Endothelial cell of umbilical vein (primary cell): ENCODE results near the gene C9. TPM values are rescaled to one million over a fixed set of nuclear protein-coding genes. Genes with fewer than 3 reads are reported as not detected.
"Not testable (repeated sequence)": the region's sequence is repeated elsewhere in the genome, so short reads cannot be mapped to it uniquely, and the experiment has no call there.

Experiments used
- BruUV-seq: library from RNA; stranded (reverse); fragments of 400-500 nt; replicated peaks from 2 replicates; lab custom pipeline; 2021; lab: Mats Ljungman, UMichigan
- CTCF ChIA-PET: fragments of 300-600, 350-600 bp; sonication (Branson Sonifier 250); formaldehyde crosslinking; loops from one replicate; lab custom pipeline; 2021; ENCODE audit warnings: antibody characterized with exemption, inconsistent platforms; lab: Charles Lee
- POLR2A ChIA-PET: fragments of 300-600, 350-600 bp; sonication (Branson Sonifier 250); formaldehyde crosslinking; loops from one replicate; lab custom pipeline; 2021; ENCODE audit warnings: antibody characterized with exemption, inconsistent platforms; lab: Charles Lee
- DNase-seq: peaks from one replicate; pipeline ENCODE4 v3.0.0-alpha.2; 2011; ENCODE audit warnings: low read depth, low spot score
- FAIRE-seq: peaks from 2 replicates; lab custom pipeline; 2011; peaks lifted over from hg19 to GRCh38; lab: Jason Lieb, UNC
- H2AFZ ChIP-seq: 2 replicates; pipeline ENCODE4 v1.6.0; 2012; ENCODE audit warnings: low read depth, low read length, control low read depth, inconsistent platforms
- H3K27ac ChIP-seq: 2 replicates; pipeline ENCODE4 v1.5.1; 2011; ENCODE audit warnings: low read depth, mild to moderate bottlenecking, control low read depth, low read length, moderate library complexity; ENCODE audit not compliant: insufficient read depth
- H3K27me3 ChIP-seq, 2 experiments: 2 replicates each; pipeline versions ENCODE4 v1.6.0 to v1.6.1; 2011; ENCODE audit warnings: low read length in 2 of 2, mixed read lengths in 1 of 2; ENCODE audit not compliant: control insufficient read depth in 2 of 2, insufficient read depth in 2 of 2
- H3K36me3 ChIP-seq, 2 experiments: 2 replicates in 1 of 2; 3 replicates in 1 of 2; pipeline ENCODE4 v1.5.1; 2011; ENCODE audit warnings: low read length in 2 of 2, mild to moderate bottlenecking in 1 of 2, moderate library complexity in 1 of 2; ENCODE audit not compliant: control insufficient read depth in 2 of 2, insufficient read depth in 2 of 2; ENCODE audit errors: extremely low read depth in 1 of 2
- H3K4me1 ChIP-seq: 3 replicates; pipeline ENCODE4 v1.5.1; 2011; ENCODE audit warnings: mild to moderate bottlenecking, low read length; ENCODE audit not compliant: control insufficient read depth, insufficient read depth; ENCODE audit errors: extremely low read depth
- H3K4me2 ChIP-seq: 2 replicates; pipeline ENCODE4 v1.6.1; 2011; ENCODE audit warnings: low read length, control low read depth, mixed read lengths; ENCODE audit not compliant: insufficient read depth
- H3K4me3 ChIP-seq, 3 experiments: fragments of 200-600 bp in 1 of 3; sonication (generic), shearing (Covaris generic) in 1 of 3; replicated peaks in 1 of 3; 2 replicates each; pipeline ENCODE4 v1.5.1; 2011 to 2016; ENCODE audit warnings: control low read depth in 3 of 3, low read length in 3 of 3, mild to moderate bottlenecking in 2 of 3, inconsistent platforms in 1 of 3, low read depth in 1 of 3, moderate library complexity in 1 of 3; ENCODE audit not compliant: insufficient read depth in 1 of 3
- H3K79me2 ChIP-seq: 2 replicates; pipeline ENCODE4 v1.6.0; 2012; ENCODE audit warnings: low read length, inconsistent platforms; ENCODE audit not compliant: control insufficient read depth, insufficient read depth
- H3K9ac ChIP-seq: replicated peaks from 2 replicates; pipeline ENCODE3; 2011; ENCODE audit warnings: low read length, control low read depth; ENCODE audit not compliant: insufficient read depth; ENCODE audit errors: extremely low read depth
- H3K9me1 ChIP-seq: replicated peaks from 3 replicates; pipeline ENCODE4 v1.6.0; 2011; ENCODE audit warnings: mild to moderate bottlenecking, low read length; ENCODE audit not compliant: control insufficient read depth, insufficient read depth; ENCODE audit errors: extremely low read depth
- H3K9me3 ChIP-seq: replicated peaks from 2 replicates; pipeline ENCODE4 v1.5.1; 2012; ENCODE audit warnings: low read length, inconsistent platforms; ENCODE audit not compliant: control insufficient read depth, insufficient read depth
- H4K20me1 ChIP-seq: replicated peaks from 2 replicates; pipeline ENCODE3; 2011; ENCODE audit warnings: mild to moderate bottlenecking, low read length; ENCODE audit not compliant: control insufficient read depth, insufficient read depth; ENCODE audit errors: extremely low read depth
- dilution Hi-C: fragments of 300-500 bp; cut with MboI; formaldehyde crosslinking; loops from one replicate; pipeline ENCODE4 v1.15.0; 2019; ENCODE audit warnings: low sequenced_read_pairs; ENCODE audit not compliant: extremely low pct_ligation_motif_present
- intact Hi-C: fragments of 100-400 bp; cut with micrococcal nuclease; formaldehyde crosslinking; loops from one replicate; pipeline ENCODE4 v1.10.0; 2022
- polyA plus RNA-seq, 4 experiments: library from polyadenylated mRNA; depleted of rRNA in 3 of 4; stranded (reverse) in 3 of 4; unstranded in 1 of 4; fragments of >200 nt; gene quantifications; 2 replicates each; pipeline versions ENCODE4 v1.2.1 to v1.2.3, GENCODE V29; 2011 to 2012; ENCODE audit warnings: missing spikeins in 1 of 4
- total RNA-seq: library from RNA; stranded (reverse); gene quantifications from 2 replicates; pipeline ENCODE4 v1.2.3, GENCODE V29; 2021

The C9 gene
- total and polyA plus RNA-seq, 2 donors (not counting 3 experiments of a cell fraction or from before 2014, with no cell fraction given): 0.33 TPM; not detected in 1

- peaks cover 22% of the 10 kb centered on the region for H4K20me1 ChIP-seq
- H3K9ac ChIP-seq, DNase-seq, H3K27me3 ChIP-seq, intact Hi-C loops, BruUV-seq, H2AFZ ChIP-seq, H3K4me3 ChIP-seq, H3K9me3 ChIP-seq, POLR2A ChIA-PET, FAIRE-seq, H3K27ac ChIP-seq, H3K9me1 ChIP-seq, H3K4me2 ChIP-seq: not testable (repeated sequence)
- dilution Hi-C loops: loop anchor here (25.0 kb wide), 1 partner anchor 134 kb away; no protein-coding TSS in a partner anchor
- H3K79me2 ChIP-seq: peaks cover 90% of the 10 kb centered on the region
- H3K4me1 ChIP-seq: peaks cover 16% of the 10 kb centered on the region
- peaks cover 12 to 13% of the 10 kb centered on the region in 2 experiments for H3K36me3 ChIP-seq
- CTCF ChIA-PET: interaction anchor here (1.4 to 2.1 kb wide), 2 partner anchors 10 to 28 kb away, joined by 3 to 5 read pairs; no protein-coding TSS in a partner anchor
These were observed 39.5 kb upstream of the C9 start for GRCh38 chr5:39403761-39404160.

GRCh38 chr5:39402140-39402539, 37.8 kb upstream of the C9 start:
- H3K27me3 ChIP-seq, H3K9me1 ChIP-seq, H2AFZ ChIP-seq, H3K9me3 ChIP-seq, H3K9ac ChIP-seq, H3K27ac ChIP-seq, DNase-seq, BruUV-seq, POLR2A ChIA-PET, intact Hi-C loops, FAIRE-seq, H3K4me3 ChIP-seq, H3K4me2 ChIP-seq: not testable (repeated sequence)
- Histone ChIP-seq H3K4me1 (peaks cover 16% of the 10 kb centered on the region), H4K20me1 (peaks cover 13% of the 10 kb centered on the region), H3K79me2 (peaks cover 90% of the 10 kb centered on the region), H3K36me3 (peaks cover 10 to 12% of the 10 kb centered on the region in 2 experiments)
- CTCF ChIA-PET: interaction anchor here (1.4 to 2.1 kb wide), 4 partner anchors 9 to 26 kb away, joined by 3 to 10 read pairs (median 5); no protein-coding TSS in a partner anchor
- dilution Hi-C loops: loop anchor here (25.0 kb wide), 1 partner anchor 135 kb away; no protein-coding TSS in a partner anchor
